ENCODE measurements around the gene TTC34.
"Not testable (repeated sequence)": the region's sequence is repeated elsewhere in the genome, so short reads cannot be mapped to it uniquely, and the experiment has no call there.

TTC34 gene

GRCh38 chr1:2682879-2683278 lies 118.6 kb downstream of the TTC34 start:
- DNase-seq (ENCODE audit: low spot score), result not testable (repeated sequence)

GRCh38 chr1:2676726-2677125 lies 124.8 kb downstream of the TTC34 start:
- not testable (repeated sequence) for DNase-seq (ENCODE audit: low spot score)

GRCh38 chr1:2671656-2672055 lies 129.8 kb downstream of the TTC34 start:
- not testable (repeated sequence) for DNase-seq (ENCODE audit: low spot score)

GRCh38 chr1:2659806-2660205 lies 141.7 kb downstream of the TTC34 start:
- DNase-seq (ENCODE audit: low spot score), result not testable (repeated sequence)

- DNase-seq (ENCODE audit: low spot score), result not testable (repeated sequence)
Measured at GRCh38 chr1:2657909-2658308, 143.6 kb downstream of the TTC34 start.

GRCh38 chr1:2657124-2657523 lies 144.4 kb downstream of the TTC34 start:
- DNase-seq (ENCODE audit: low spot score), result not testable (repeated sequence)

GRCh38 chr1:2655598-2656434 lies 145.7 kb downstream of the TTC34 start:
- DNase-seq (ENCODE audit: low spot score), result not testable (repeated sequence)

GRCh38 chr1:2654443-2654948 lies 147.0 kb downstream of the TTC34 start:
- not testable (repeated sequence) for DNase-seq (ENCODE audit: low spot score)

GRCh38 chr1:2653741-2654442 lies 147.6 kb downstream of the TTC34 start:
- not testable (repeated sequence) for DNase-seq (ENCODE audit: low spot score)

GRCh38 chr1:2652926-2653571 lies 148.4 kb downstream of the TTC34 start:
- DNase-seq (ENCODE audit: low spot score), result not testable (repeated sequence)

GRCh38 chr1:2652152-2652925 lies 149.2 kb downstream of the TTC34 start:
- DNase-seq (ENCODE audit: low spot score), result not testable (repeated sequence)

GRCh38 chr1:2650967-2651645 lies 150.4 kb downstream of the TTC34 start:
- no peak for DNase-seq (ENCODE audit: low spot score)

- no peak for DNase-seq (ENCODE audit: low spot score)
Measured at GRCh38 chr1:2646837-2647236, 154.7 kb downstream of the TTC34 start.

- DNase-seq (ENCODE audit: low spot score), result no peak
Measured at GRCh38 chr1:2645776-2646175, 155.7 kb downstream of the TTC34 start.

- DNase-seq (ENCODE audit: low spot score), result no peak
Measured at GRCh38 chr1:2645143-2645542, 156.3 kb downstream of the TTC34 start.

- no peak for DNase-seq (ENCODE audit: low spot score)
Measured at GRCh38 chr1:2644591-2645101, 156.8 kb downstream of the TTC34 start.

GRCh38 chr1:2644171-2644570 lies 157.3 kb downstream of the TTC34 start:
- DNase-seq (ENCODE audit: low spot score), result no peak

- DNase-seq (ENCODE audit: low spot score), result no peak
Measured at GRCh38 chr1:2643414-2644077, 157.9 kb downstream of the TTC34 start.

GRCh38 chr1:2642560-2643413 lies 158.7 kb downstream of the TTC34 start:
- DNase-seq (ENCODE audit: low spot score), result peak; percentile 100

Measured in D341Med (cell line).